ENCODE measurements around the gene KRTAP9-3.
"Not testable (repeated sequence)": the region's sequence is repeated elsewhere in the genome, so short reads cannot be mapped to it uniquely, and the experiment has no call there.

Gene KRTAP9-3

DNA sequence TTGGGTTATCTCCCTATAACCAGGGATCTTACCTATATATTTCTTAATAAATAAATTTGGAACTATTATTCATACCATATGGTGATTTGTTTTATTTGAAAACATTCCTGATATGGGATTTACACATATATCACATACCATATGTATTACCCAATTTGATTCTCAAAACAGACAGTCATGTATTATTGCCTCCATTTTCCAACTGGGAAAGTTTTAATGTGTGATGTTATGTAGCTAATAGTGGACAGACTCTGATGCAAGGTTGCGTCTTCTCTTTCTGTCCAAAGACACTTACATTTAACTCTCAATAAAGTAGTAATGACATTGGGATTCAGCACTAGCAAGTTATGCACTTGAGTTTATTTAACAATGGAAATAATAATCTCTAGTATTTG lies 24.0 kb downstream of the KRTAP9-3 start:
- H3K4me3 ChIP-seq (ENCODE audit: low read depth, low read length), result no peak overlapping the region
- no peak for DNase-seq (ENCODE audit: low read depth, low spot score)
- in situ Hi-C loops (cut with HindIII; ENCODE audit: low sequenced_read_pairs), result no loop called here
- TF ChIP-seq, protein P1, sequence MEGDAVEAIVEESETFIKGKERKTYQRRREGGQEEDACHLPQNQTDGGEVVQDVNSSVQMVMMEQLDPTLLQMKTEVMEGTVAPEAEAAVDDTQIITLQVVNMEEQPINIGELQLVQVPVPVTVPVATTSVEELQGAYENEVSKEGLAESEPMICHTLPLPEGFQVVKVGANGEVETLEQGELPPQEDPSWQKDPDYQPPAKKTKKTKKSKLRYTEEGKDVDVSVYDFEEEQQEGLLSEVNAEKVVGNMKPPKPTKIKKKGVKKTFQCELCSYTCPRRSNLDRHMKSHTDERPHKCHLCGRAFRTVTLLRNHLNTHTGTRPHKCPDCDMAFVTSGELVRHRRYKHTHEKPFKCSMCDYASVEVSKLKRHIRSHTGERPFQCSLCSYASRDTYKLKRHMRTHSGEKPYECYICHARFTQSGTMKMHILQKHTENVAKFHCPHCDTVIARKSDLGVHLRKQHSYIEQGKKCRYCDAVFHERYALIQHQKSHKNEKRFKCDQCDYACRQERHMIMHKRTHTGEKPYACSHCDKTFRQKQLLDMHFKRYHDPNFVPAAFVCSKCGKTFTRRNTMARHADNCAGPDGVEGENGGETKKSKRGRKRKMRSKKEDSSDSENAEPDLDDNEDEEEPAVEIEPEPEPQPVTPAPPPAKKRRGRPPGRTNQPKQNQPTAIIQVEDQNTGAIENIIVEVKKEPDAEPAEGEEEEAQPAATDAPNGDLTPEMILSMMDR (IDR thresholded peaks at IDR 0.05; ENCODE audit: low read depth, low read length), result no peak

DNA sequence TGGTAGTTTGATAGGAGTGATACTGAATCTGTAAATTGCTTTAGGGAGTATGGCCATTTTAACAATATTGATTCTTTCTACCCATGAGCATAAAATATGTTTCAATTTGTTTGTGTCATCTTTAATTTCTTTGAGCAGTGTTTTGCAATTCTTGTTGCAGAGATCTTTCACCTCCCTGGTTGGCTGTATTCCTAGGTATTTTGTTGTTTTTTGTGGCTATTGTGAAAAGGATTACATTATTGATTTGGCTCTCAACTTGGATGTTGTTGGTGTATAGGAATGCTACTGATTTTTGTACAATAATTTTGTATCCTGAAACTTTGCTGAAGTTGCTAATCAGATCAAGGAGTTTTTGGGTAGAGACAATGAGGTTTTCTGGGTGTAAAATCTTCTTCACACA lies 26.2 kb downstream of the KRTAP9-3 start:
- TF ChIP-seq, protein P1 (IDR thresholded peaks at IDR 0.05; ENCODE audit: low read depth, low read length), result no peak
- in situ Hi-C loops (cut with HindIII; ENCODE audit: low sequenced_read_pairs), result no loop called here
- no peak overlapping the region for H3K4me3 ChIP-seq (ENCODE audit: low read depth, low read length)
- no peak for DNase-seq (ENCODE audit: low read depth, low spot score)

DNA sequence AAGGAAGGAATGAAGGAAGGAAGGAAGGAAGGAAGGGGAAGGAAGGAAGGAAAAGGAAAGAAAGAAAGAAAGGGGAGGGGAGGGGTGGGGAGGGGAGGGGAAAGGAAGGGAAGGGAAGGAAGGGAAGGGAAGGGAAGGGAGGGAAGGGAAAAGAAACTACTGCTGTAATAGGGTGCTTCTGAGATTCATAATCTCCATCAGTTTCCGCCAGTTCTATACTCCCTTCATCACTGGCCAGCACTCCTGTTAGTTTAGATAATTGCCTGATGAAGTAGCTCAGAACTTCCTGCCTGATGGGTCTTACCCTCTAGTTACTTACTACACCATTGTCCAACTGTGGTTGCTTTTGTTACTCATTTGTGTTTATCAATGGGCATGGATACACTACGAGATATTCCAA lies 31.0 kb downstream of the KRTAP9-3 start:
- TF ChIP-seq, protein P1 (IDR thresholded peaks at IDR 0.05; ENCODE audit: low read depth, low read length), result no peak
- in situ Hi-C loops (cut with HindIII; ENCODE audit: low sequenced_read_pairs), result no loop called here
- no peak overlapping the region for H3K4me3 ChIP-seq (ENCODE audit: low read depth, low read length)
- DNase-seq (ENCODE audit: low read depth, low spot score), result no peak

DNA sequence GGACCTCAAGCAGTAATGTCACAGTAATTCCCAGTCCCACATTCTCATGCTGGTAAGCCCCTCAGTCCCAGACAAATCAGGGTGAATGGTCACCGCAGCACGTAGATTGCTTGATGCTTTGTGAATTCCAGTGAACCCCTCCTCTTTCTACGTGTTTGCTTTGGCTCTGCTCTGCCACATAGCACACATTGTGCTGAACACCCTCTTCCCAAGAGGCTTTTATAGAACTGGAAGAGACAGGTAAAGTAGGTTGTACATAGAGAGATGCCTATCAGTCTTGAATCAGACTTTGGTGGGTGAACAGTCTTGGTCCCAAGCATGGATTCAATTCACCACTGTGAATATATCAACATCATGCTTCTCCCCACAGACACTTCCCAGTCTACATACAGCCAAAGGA lies 32.4 kb downstream of the KRTAP9-3 start:
- DNase-seq (ENCODE audit: low read depth, low spot score), result no peak
- H3K4me3 ChIP-seq (ENCODE audit: low read depth, low read length), result no peak overlapping the region
- in situ Hi-C loops (cut with HindIII; ENCODE audit: low sequenced_read_pairs), result no loop called here

DNA sequence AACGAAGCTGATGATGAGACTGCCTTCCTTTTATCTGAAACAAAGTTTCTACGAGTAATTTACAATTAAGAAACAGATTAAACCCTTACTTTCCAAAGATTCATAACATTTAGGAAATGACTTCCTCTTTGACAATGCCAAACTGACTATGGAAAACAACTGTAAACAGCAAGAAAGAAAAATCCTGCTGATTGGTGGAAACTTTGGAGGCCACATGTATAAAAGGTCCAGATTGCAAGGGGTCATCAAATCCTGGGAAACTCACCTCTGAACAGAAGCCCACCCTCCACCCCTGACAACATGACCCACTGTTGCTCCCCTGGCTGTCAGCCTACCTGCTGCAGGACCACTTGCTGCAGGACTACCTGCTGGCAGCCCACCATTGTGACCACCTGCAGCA lies 32.8 kb downstream of the KRTAP9-3 start, which contains the start of gene KRTAP9-6:
KRTAP9-6 (plus strand) TSS at position 301 of the 400 bp plus-strand sequence; CDS start at position 301, 0 bp downstream.
- DNase-seq (ENCODE audit: low read depth, low spot score), result no peak
- in situ Hi-C loops (cut with HindIII; ENCODE audit: low sequenced_read_pairs), result no loop called here
- H3K4me3 ChIP-seq (ENCODE audit: low read depth, low read length), result no peak within 1 kb of the TSS
- TF ChIP-seq, protein P1 (IDR thresholded peaks at IDR 0.05; ENCODE audit: low read depth, low read length), result no peak

More for the DNA sequence above, 32.4 kb downstream of the KRTAP9-3 start:
- TF ChIP-seq, protein P1 (IDR thresholded peaks at IDR 0.05; ENCODE audit: low read depth, low read length), result no peak

DNA sequence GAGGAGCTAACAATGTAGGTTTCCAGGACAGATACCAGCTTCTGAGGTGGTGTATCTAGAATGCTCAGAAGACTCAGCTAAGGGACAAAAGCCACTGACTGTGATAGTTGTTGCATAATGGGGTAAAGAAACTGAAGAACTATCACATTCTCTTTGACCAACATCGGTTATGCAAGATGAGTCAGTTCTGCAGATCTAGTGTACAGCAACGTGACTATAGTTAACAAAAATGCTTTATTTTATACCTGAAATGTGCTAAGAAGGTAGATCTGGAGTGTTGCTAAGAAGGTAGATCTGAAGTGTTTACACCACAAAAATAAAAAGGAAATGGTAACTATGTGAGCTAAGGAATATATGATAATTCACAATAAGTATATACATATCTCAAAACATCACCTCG lies 35.5 kb downstream of the KRTAP9-3 start:
- in situ Hi-C loops (cut with HindIII; ENCODE audit: low sequenced_read_pairs), result no loop called here
- no peak overlapping the region for H3K4me3 ChIP-seq (ENCODE audit: low read depth, low read length)
- no peak for DNase-seq (ENCODE audit: low read depth, low spot score)
- TF ChIP-seq, protein P1 (IDR thresholded peaks at IDR 0.05; ENCODE audit: low read depth, low read length), result no peak

DNA sequence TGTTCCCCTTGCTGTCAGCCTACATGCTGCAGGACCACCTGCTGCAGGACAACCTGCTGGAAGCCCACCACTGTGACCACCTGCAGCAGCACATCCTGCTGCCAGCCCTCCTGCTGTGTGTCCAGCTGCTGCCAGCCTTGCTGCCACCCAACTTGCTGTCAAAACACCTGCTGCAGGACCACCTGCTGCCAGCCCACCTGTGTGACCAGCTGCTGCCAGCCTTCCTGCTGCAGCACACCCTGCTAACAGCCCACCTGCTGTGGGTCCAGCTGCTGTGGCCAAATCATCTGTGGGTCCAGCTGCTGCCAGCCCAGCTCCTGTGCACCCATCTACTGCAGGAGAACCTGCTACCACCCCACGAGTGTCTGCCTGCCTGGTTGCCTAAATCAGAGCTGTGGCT lies 39.1 kb downstream of the KRTAP9-3 start:
- in situ Hi-C loops (cut with HindIII; ENCODE audit: low sequenced_read_pairs); DNase-seq (ENCODE audit: low read depth, low spot score); H3K4me3 ChIP-seq (ENCODE audit: low read depth, low read length): not testable (repeated sequence)

Measured in astrocyte of the spinal cord (primary cell).